ENCODE data around the gene TRA2B. TPM values are rescaled to one million over a fixed set of nuclear protein-coding genes. Genes with fewer than 3 reads are reported as not detected.

Gene TRA2B
- total RNA-seq, 1 experiment from 2014 or later: 171 TPM

DNA sequence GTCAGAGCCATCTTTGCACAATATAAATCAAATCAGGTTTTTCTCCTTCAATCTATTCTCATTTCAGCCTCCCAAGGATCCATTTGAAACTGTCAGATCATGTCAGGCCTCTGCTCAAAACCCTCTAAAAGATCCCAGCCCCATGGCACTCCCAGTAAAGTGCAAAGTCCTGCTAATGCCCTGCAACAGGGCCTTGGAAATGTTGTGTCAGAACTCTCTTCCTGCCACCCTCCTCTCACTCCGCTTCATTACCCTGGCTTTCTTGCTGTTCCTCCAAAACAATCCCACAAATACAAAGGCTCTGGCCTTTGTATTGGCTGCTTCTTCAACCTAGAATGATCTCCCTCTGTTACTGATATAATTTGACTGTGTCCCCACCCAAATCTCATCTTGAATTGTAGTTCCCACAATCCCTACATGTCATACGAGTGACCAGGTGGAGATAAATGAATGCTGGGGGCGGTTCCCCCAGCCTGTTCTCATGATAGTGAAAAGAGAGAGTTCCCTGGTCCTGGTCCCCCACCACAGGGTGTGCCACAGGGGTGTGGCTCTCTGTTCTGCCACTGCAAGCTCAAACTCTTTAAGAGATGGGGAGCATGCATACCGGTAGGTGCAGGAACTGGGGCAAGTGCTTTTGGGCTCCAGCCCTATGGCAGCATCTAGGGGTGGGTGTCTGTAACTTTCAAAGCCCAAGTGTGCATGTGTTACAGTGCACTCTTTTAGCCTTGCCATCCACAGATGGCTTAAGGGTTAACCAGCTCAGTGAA lies 22.9 kb upstream of the TRA2B start:
- H3K36me3 ChIP-seq (ENCODE audit: control insufficient read depth, insufficient read depth, low read length): no peaks in the 10 kb centered on the region
- no peak overlapping the region for H3K4me3 ChIP-seq (ENCODE audit: low read depth in 2 of 2, low read length in 2 of 2)
- BruUV-seq (replicated peaks): no TSS peak
- POLR2A ChIA-PET: no interaction called here
- TF ChIP-seq, protein P1, sequence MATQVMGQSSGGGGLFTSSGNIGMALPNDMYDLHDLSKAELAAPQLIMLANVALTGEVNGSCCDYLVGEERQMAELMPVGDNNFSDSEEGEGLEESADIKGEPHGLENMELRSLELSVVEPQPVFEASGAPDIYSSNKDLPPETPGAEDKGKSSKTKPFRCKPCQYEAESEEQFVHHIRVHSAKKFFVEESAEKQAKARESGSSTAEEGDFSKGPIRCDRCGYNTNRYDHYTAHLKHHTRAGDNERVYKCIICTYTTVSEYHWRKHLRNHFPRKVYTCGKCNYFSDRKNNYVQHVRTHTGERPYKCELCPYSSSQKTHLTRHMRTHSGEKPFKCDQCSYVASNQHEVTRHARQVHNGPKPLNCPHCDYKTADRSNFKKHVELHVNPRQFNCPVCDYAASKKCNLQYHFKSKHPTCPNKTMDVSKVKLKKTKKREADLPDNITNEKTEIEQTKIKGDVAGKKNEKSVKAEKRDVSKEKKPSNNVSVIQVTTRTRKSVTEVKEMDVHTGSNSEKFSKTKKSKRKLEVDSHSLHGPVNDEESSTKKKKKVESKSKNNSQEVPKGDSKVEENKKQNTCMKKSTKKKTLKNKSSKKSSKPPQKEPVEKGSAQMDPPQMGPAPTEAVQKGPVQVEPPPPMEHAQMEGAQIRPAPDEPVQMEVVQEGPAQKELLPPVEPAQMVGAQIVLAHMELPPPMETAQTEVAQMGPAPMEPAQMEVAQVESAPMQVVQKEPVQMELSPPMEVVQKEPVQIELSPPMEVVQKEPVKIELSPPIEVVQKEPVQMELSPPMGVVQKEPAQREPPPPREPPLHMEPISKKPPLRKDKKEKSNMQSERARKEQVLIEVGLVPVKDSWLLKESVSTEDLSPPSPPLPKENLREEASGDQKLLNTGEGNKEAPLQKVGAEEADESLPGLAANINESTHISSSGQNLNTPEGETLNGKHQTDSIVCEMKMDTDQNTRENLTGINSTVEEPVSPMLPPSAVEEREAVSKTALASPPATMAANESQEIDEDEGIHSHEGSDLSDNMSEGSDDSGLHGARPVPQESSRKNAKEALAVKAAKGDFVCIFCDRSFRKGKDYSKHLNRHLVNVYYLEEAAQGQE (IDR thresholded peaks at IDR 0.05; ENCODE audit: insufficient read depth in 1 of 2, low read depth in 2 of 2, low read length in 1 of 2): no peak
- TF ChIP-seq, protein P2, sequence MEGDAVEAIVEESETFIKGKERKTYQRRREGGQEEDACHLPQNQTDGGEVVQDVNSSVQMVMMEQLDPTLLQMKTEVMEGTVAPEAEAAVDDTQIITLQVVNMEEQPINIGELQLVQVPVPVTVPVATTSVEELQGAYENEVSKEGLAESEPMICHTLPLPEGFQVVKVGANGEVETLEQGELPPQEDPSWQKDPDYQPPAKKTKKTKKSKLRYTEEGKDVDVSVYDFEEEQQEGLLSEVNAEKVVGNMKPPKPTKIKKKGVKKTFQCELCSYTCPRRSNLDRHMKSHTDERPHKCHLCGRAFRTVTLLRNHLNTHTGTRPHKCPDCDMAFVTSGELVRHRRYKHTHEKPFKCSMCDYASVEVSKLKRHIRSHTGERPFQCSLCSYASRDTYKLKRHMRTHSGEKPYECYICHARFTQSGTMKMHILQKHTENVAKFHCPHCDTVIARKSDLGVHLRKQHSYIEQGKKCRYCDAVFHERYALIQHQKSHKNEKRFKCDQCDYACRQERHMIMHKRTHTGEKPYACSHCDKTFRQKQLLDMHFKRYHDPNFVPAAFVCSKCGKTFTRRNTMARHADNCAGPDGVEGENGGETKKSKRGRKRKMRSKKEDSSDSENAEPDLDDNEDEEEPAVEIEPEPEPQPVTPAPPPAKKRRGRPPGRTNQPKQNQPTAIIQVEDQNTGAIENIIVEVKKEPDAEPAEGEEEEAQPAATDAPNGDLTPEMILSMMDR (IDR thresholded peaks at IDR 0.05): no peak
- no peak for TF ChIP-seq TCF7L2 (IDR thresholded peaks at IDR 0.05; ENCODE audit: low read depth, low read length)
- no peak for TF ChIP-seq SIN3A (IDR thresholded peaks at IDR 0.05; ENCODE audit: borderline replicate concordance, insufficient read depth, low read depth, low read length)
- TF ChIP-seq POLR2AphosphoS5 (IDR thresholded peaks at IDR 0.05; ENCODE audit: low read depth, low read length): no peak
- intact Hi-C loops (cut with micrococcal nuclease; ENCODE audit: unreplicated experiment): no loop called here
- H3K27me3 ChIP-seq (ENCODE audit: control insufficient read depth, insufficient read depth, low read length): no peaks in the 10 kb centered on the region; the same call in 1 of the 2 replicates
- no peak overlapping the region for H3K27ac ChIP-seq (ENCODE audit: low read length)
- DNase-seq (ENCODE audit: low read depth, low spot score): no peak
- CTCF ChIA-PET: interaction anchor here (0.6 to 1.7 kb wide), 2 partner anchors 17 to 214 kb away, joined by 3 read pairs; no protein-coding TSS in a partner anchor
- in situ Hi-C loops (cut with HindIII; ENCODE audit: low pct_unique_long_range_greater_than_20kb, low sequenced_read_pairs): no loop called here
- ATAC-seq: no peak
- no peaks in the 10 kb centered on the region for H3K4me1 ChIP-seq (ENCODE audit: control insufficient read depth, insufficient read depth, low read length)
- H3K9me3 ChIP-seq (ENCODE audit: control insufficient read depth, insufficient read depth, low read depth, low read length): no peaks in the 10 kb centered on the region

DNA sequence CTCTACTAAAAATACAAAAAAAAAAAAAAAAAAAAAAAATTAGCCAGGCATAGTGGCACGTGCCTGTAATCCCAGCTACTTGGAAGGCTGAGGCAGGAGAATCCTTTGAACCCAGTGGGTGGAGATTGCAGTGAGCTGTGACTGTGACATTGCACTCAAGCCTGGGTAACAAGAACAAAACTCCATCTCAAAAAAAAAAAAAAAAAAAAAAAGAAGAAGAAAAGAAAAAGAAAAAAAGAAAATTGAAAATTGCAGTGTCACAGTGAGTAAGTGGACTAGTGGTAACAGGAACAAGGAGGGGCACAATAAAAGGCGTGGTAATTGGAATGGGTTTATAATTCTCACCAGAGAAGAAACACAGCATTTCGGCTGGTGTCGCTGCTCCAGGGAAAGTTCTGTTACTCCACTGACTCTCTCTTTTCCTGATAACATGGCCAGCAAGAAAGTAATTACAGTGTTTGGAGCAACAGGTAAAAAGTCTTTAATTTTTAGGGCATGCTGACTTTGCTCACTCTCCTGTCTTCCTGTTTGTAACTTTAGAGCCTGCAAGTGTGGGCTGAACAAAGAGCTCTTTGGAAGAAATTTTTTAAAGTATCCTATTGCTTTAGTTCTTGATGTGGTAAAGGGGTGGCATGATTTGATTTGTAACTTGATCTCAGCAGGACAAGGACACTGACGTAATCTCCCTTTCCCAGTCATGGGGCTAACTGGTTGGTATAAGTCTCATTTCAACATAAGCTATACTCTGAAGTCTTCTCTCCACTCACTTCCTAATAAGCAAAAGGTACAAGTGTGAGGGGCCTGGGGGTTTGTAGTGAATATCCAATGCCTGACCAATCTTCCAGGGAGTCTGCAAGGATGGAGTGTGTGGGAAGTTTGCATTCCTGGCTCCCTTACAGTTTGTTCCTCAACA lies 22.1 kb upstream of the TRA2B start:
- TF ChIP-seq, protein P1 (IDR thresholded peaks at IDR 0.05; ENCODE audit: insufficient read depth in 1 of 2, low read depth in 2 of 2, low read length in 1 of 2): no peak
- TF ChIP-seq SIN3A (IDR thresholded peaks at IDR 0.05; ENCODE audit: borderline replicate concordance, insufficient read depth, low read depth, low read length): no peak
- TF ChIP-seq, protein P2 (IDR thresholded peaks at IDR 0.05): no peak
- no peak for TF ChIP-seq POLR2AphosphoS5 (IDR thresholded peaks at IDR 0.05; ENCODE audit: low read depth, low read length)
- TF ChIP-seq TCF7L2 (IDR thresholded peaks at IDR 0.05; ENCODE audit: low read depth, low read length): no peak
- Histone ChIP-seq H3K4me3 (ENCODE audit: low read depth in 2 of 2, low read length in 2 of 2) (no peak overlapping the region), H3K27me3 (ENCODE audit: control insufficient read depth, insufficient read depth, low read length) (no peaks in the 10 kb centered on the region), H3K36me3 (ENCODE audit: control insufficient read depth, insufficient read depth, low read length) (no peaks in the 10 kb centered on the region), H3K9me3 (ENCODE audit: control insufficient read depth, insufficient read depth, low read depth, low read length) (no peaks in the 10 kb centered on the region), H3K4me1 (ENCODE audit: control insufficient read depth, insufficient read depth, low read length) (no peaks in the 10 kb centered on the region), H3K27ac (ENCODE audit: low read length) (no peak overlapping the region)
- no TSS peak for BruUV-seq (replicated peaks)
- DNase-seq (ENCODE audit: low read depth, low spot score) (no peak), ATAC-seq (no peak)
- intact Hi-C loops (cut with micrococcal nuclease; ENCODE audit: unreplicated experiment) (no loop called here), in situ Hi-C loops (cut with HindIII; ENCODE audit: low pct_unique_long_range_greater_than_20kb, low sequenced_read_pairs) (no loop called here)
- ChIA-PET POLR2A (interaction anchor here (0.5 kb wide), 1 partner anchor 87 kb away, joined by 3 read pairs; no protein-coding TSS in a partner anchor), CTCF (interaction anchor here (0.6 to 1.7 kb wide), 3 partner anchors 18 to 300 kb away, joined by 3 to 4 read pairs (median 3); no protein-coding TSS in a partner anchor)

Measured in Panc1 (cell line).